ENCODE data around the gene ELF3.

DNA sequence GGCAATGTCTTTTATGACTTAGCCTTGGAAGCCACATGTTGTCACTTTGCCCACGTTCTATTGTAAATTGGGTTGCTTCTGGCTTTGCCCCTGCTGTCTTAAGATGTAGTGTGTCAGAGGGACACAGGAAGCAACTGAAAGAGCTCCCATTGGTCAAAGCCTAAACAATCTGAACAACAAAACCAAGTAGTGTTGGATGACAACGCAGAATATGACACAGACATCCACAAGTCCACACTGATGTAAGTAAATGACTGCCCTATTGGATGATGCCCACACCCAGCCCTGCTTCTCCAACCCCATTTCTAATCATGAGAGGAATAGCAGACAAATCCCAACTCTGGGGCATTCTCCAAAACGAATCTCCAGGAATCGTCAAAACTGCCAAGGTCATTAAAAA lies 50.7 kb downstream of the ELF3 start:
- TF ChIP-seq POLR2A (IDR thresholded peaks at IDR 0.05; ENCODE audit: low read depth, low read length) (no peak), TAF1 (IDR thresholded peaks at IDR 0.05; ENCODE audit: borderline replicate concordance, low read depth, low read length) (no peak), POLR2AphosphoS5 (IDR thresholded peaks at IDR 0.05; ENCODE audit: low read depth, low read length) (no peak)

Measured in GM12892 (cell line).